ENCODE measurements around the gene C1QC.
"Not testable (repeated sequence)": the region's sequence is repeated elsewhere in the genome, so short reads cannot be mapped to it uniquely, and the experiment has no call there.

C1QC gene

GRCh38 chr1:22651941-22652856, 8.8 kb downstream of the C1QC start:
- no peak for DNase-seq

- no peak for DNase-seq
These were observed 9.5 kb downstream of the C1QC start, which contains the start of gene C1QB for GRCh38 chr1:22652881-22653316. TSS of gene C1QB (plus strand) at chr1:22653236. CDS start at chr1:22659463, 6,227 bp downstream.

- DNase-seq: no peak
These were observed 11.3 kb downstream of the C1QC start for GRCh38 chr1:22654692-22655091.

GRCh38 chr1:22658385-22659163, 15.1 kb downstream of the C1QC start:
- DNase-seq: no peak

- DNase-seq: no peak
These were observed 17.3 kb downstream of the C1QC start for GRCh38 chr1:22660716-22661241.

GRCh38 chr1:22661880-22662279, 18.4 kb downstream of the C1QC start:
- DNase-seq: no peak

GRCh38 chr1:22662318-22662717, 18.9 kb downstream of the C1QC start:
- no peak for DNase-seq

GRCh38 chr1:22662986-22663408, 19.6 kb downstream of the C1QC start:
- DNase-seq: no peak

- DNase-seq: no peak
These were observed 22.3 kb downstream of the C1QC start for GRCh38 chr1:22665752-22666151.

GRCh38 chr1:22666412-22666811, 23.0 kb downstream of the C1QC start:
- no peak for DNase-seq

GRCh38 chr1:22668840-22669239, 25.4 kb downstream of the C1QC start:
- DNase-seq: not testable (repeated sequence)

- no peak for DNase-seq
These were observed 27.0 kb downstream of the C1QC start for GRCh38 chr1:22670352-22670975.

- no peak for DNase-seq
These were observed 28.6 kb downstream of the C1QC start for GRCh38 chr1:22671999-22672398.

- DNase-seq: peak in 1 of 2 donors; percentile 9
These were observed 30.3 kb downstream of the C1QC start for GRCh38 chr1:22673486-22674409.

GRCh38 chr1:22674410-22674749, 30.9 kb downstream of the C1QC start:
- no peak for DNase-seq

GRCh38 chr1:22676151-22676550, 32.7 kb downstream of the C1QC start:
- not testable (repeated sequence) for DNase-seq

- no peak for DNase-seq
These were observed 33.6 kb downstream of the C1QC start for GRCh38 chr1:22676916-22677583.

GRCh38 chr1:22677931-22678896, 34.8 kb downstream of the C1QC start:
- DNase-seq: no peak

- DNase-seq: no peak
These were observed 37.3 kb downstream of the C1QC start for GRCh38 chr1:22680726-22681125.
